K562 (cell line): ENCODE data around the gene RHBDF2. TPM values are rescaled to one million over a fixed set of nuclear protein-coding genes. Genes with fewer than 3 reads are reported as not detected.

Source experiments
- C11orf30 ChIP-seq: fragments of 450-650 bp; IDR thresholded peaks from 2 replicates; pipeline ENCODE4 v1.6.1; 2016; ENCODE audit warnings: low read depth, mild to moderate bottlenecking
- E2F3 ChIP-seq: fragments of 250-450 bp; sonication (Bioruptor Pico); IDR thresholded peaks from 2 replicates; pipeline ENCODE4 v1.4.0; 2020; ENCODE audit warnings: mild to moderate bottlenecking
- IRF1 ChIP-seq: sonication (generic); formaldehyde crosslinking; IDR thresholded peaks from 2 replicates; pipeline ENCODE4 v1.8.0; 2022; ENCODE audit warnings: missing genetic modification reagents, mild to moderate bottlenecking, borderline replicate concordance
- KAT7 ChIP-seq: sonication (generic); formaldehyde crosslinking; IDR thresholded peaks from 2 replicates; pipeline ENCODE4 v1.8.0; 2022; ENCODE audit warnings: missing genetic modification reagents, mild to moderate bottlenecking, borderline replicate concordance
- L3MBTL2 ChIP-seq: fragments of 450-650 bp; IDR thresholded peaks from 2 replicates; pipeline ENCODE4 v1.6.1; 2016; ENCODE audit warnings: mild to moderate bottlenecking, moderate library complexity
- MEIS2 ChIP-seq: fragments of 450-650 bp; IDR thresholded peaks from 2 replicates; pipeline ENCODE4 v1.6.1; 2014; ENCODE audit warnings: mild to moderate bottlenecking; ENCODE audit not compliant: partially characterized antibody
- MTA3 ChIP-seq: fragments of 450-650 bp; formaldehyde crosslinking; IDR thresholded peaks from 2 replicates; pipeline ENCODE4 v1.6.1; 2017; ENCODE audit warnings: mild to moderate bottlenecking, borderline replicate concordance
- NR0B1 ChIP-seq: fragments of 450-650 bp; IDR thresholded peaks from one replicate; pipeline ENCODE4 v1.6.1; 2018; ENCODE audit warnings: mild to moderate bottlenecking, moderate library complexity; ENCODE audit not compliant: partially characterized antibody
- PCBP1 ChIP-seq: fragments of 200-400 bp; formaldehyde crosslinking; IDR thresholded peaks from 2 replicates; pipeline ENCODE4 v1.6.1; 2018; ENCODE audit warnings: mild to moderate bottlenecking, low read depth, low read length; ENCODE audit not compliant: poor library complexity, severe bottlenecking
- PHTF2 ChIP-seq: fragments of 250-450 bp; sonication (Bioruptor Pico); IDR thresholded peaks from 2 replicates; pipeline ENCODE4 v1.5.0; 2021; ENCODE audit warnings: mild to moderate bottlenecking
- TCF7L2 ChIP-seq: fragments of 150-350 bp; IDR thresholded peaks from 2 replicates; pipeline ENCODE4 v1.6.1; 2016; ENCODE audit warnings: low read depth, mild to moderate bottlenecking, low read length, moderate library complexity
- TRIM24 ChIP-seq, 2 experiments: fragments of 450-650 bp; IDR thresholded peaks; 2 replicates each; pipeline ENCODE4 v1.6.1; 2016
- ZBTB2 ChIP-seq: fragments of 450-650 bp; IDR thresholded peaks from 2 replicates; pipeline ENCODE4 v1.6.1; 2016; ENCODE audit warnings: antibody characterized with exemption
- ZFP1 ChIP-seq: fragments of 450-650 bp; formaldehyde crosslinking; IDR thresholded peaks from 2 replicates; pipeline ENCODE4 v1.4.0; 2020; ENCODE audit warnings: mild to moderate bottlenecking, mixed read lengths
- ZNF316 ChIP-seq: fragments of 450-650 bp; IDR thresholded peaks from 2 replicates; pipeline ENCODE4 v1.6.1; 2016
- ZNF436 ChIP-seq: fragments of 250-450, 450-650 bp; sonication (Bioruptor Pico); formaldehyde crosslinking; IDR thresholded peaks from 2 replicates; pipeline ENCODE4 v1.7.0; 2020; ENCODE audit warnings: mild to moderate bottlenecking
- ZNF586 ChIP-seq: fragments of 450-650 bp; formaldehyde crosslinking; conservative IDR thresholded peaks from 2 replicates; pipeline ENCODE4 v1.4.0; 2020; ENCODE audit warnings: mild to moderate bottlenecking, moderate library complexity
- ZNF785 ChIP-seq: fragments of 250-450 bp; sonication (Bioruptor Pico); IDR thresholded peaks from 2 replicates; pipeline ENCODE4 v1.4.0; 2020; ENCODE audit warnings: mild to moderate bottlenecking
- polyA plus RNA-seq, 8 experiments: library from polyadenylated mRNA; depleted of rRNA in 4 of 8; stranded (reverse) in 5 of 8; unstranded in 3 of 8; fragments of >200 nt; fragmentation: Nextera tagmentation in 2 of 8; fragmentation: Illumina TruSeq in 1 of 8; extraction: Ambion mirVana in 2 of 8; extraction: Trizol in 1 of 8; gene quantifications; 2 replicates each; pipeline versions ENCODE4 v1.2.1 to v1.2.3, GENCODE V29; 2011 to 2014; ENCODE audit warnings: inconsistent platforms in 1 of 8, missing spikeins in 1 of 8
- total RNA-seq, 7 experiments: library from RNA; depleted of rRNA in 6 of 7; stranded (reverse); fragments of >200 nt in 6 of 7; fragmentation: Illumina TruSeq in 2 of 7; extraction: Trizol in 2 of 7; gene quantifications; 2 replicates each; pipeline versions ENCODE4 v1.2.1 to v1.2.3, GENCODE V29; 2011 to 2021; ENCODE audit warnings: low replicate concordance in 1 of 7
- TF ChIP-seq, protein P1 (sequence below): fragments of 450-650 bp; formaldehyde crosslinking; IDR thresholded peaks from 2 replicates; pipeline ENCODE4 v1.4.0; 2022; ENCODE audit warnings: missing genetic modification characterization
- TF ChIP-seq, protein P2 (sequence below), 2 experiments: fragments of 450-650 bp in 1 of 2; sonication (generic) in 1 of 2; formaldehyde crosslinking in 1 of 2; IDR thresholded peaks in 1 of 2; conservative IDR thresholded peaks in 1 of 2; 2 replicates each; pipeline versions ENCODE4 v1.6.1 to v1.8.1; 2016 to 2023; ENCODE audit warnings: mild to moderate bottlenecking in 2 of 2, moderate library complexity in 2 of 2, inconsistent platforms in 1 of 2, missing genetic modification reagents in 1 of 2
- TF ChIP-seq, protein P3 (sequence below): sonication (generic); formaldehyde crosslinking; IDR thresholded peaks from 2 replicates; pipeline ENCODE4 v1.8.1; 2023; ENCODE audit warnings: mild to moderate bottlenecking, missing genetic modification reagents

Gene RHBDF2
- total and polyA plus RNA-seq, 9 of the 15 experiments (the other 6 are each of a cell fraction or from before 2014, with no cell fraction given), result 0.04 to 2.8 (median 1.1) TPM

- TF ChIP-seq MEIS2 (peak; percentile 32), ZNF436 (CRISPR knock-in tag) (no peak), E2F3 (CRISPR knock-in tag) (no peak), ZNF316 (peak; percentile 98), MTA3 (0 out of 2 replicates have a peak, but pooled peaks have one; percentile 23), ZNF785 (no peak), ZBTB2 (0 out of 2 replicates have a peak, but pooled peaks have one; percentile 26), PHTF2 (no peak), PCBP1 (no peak), KAT7 (no peak), ZFP1 (CRISPR knock-in tag) (no peak), IRF1 (CRISPR knock-in tag) (no peak), C11orf30 (peak; percentile 98), L3MBTL2 (no peak), ZNF586 (CRISPR knock-in tag) (no peak), TRIM24 (IDR thresholded peaks at IDR 0.05) (peak in 1 of 2 experiments; percentile 18; a peak in 1 of 4 replicates), TCF7L2 (0 out of 2 replicates have a peak, but pooled peaks have one; percentile 39), NR0B1 (no peak)
- TF ChIP-seq, protein P1, sequence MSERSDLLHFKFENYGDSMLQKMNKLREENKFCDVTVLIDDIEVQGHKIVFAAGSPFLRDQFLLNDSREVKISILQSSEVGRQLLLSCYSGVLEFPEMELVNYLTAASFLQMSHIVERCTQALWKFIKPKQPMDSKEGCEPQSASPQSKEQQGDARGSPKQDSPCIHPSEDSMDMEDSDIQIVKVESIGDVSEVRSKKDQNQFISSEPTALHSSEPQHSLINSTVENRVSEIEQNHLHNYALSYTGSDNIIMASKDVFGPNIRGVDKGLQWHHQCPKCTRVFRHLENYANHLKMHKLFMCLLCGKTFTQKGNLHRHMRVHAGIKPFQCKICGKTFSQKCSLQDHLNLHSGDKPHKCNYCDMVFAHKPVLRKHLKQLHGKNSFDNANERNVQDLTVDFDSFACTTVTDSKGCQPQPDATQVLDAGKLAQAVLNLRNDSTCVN (CRISPR knock-in tag), result no peak
- TF ChIP-seq, protein P2, sequence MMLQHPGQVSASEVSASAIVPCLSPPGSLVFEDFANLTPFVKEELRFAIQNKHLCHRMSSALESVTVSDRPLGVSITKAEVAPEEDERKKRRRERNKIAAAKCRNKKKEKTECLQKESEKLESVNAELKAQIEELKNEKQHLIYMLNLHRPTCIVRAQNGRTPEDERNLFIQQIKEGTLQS (IDR thresholded peaks at IDR 0.05), result peak; percentile 62
- TF ChIP-seq, protein P2 (CRISPR knock-in tag; conservative IDR thresholded peaks at IDR 0.05), result no peak
- TF ChIP-seq, protein P3, sequence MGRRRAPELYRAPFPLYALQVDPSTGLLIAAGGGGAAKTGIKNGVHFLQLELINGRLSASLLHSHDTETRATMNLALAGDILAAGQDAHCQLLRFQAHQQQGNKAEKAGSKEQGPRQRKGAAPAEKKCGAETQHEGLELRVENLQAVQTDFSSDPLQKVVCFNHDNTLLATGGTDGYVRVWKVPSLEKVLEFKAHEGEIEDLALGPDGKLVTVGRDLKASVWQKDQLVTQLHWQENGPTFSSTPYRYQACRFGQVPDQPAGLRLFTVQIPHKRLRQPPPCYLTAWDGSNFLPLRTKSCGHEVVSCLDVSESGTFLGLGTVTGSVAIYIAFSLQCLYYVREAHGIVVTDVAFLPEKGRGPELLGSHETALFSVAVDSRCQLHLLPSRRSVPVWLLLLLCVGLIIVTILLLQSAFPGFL (CRISPR knock-in tag), result no peak
Observed at GRCh38 chr17:76446449-76447231, 54.6 kb downstream of the RHBDF2 start (continued).
